Body of pancreas (tissue), 4 donors: ENCODE measurements around the gene UBTF.

Experiments
- CTCF ChIP-seq, 7 experiments: fragments of 450-650 bp in 4 of 7; fragments of 200-600 bp in 3 of 7; sonication (generic) in 3 of 7; IDR thresholded peaks; one replicate each; pipeline ENCODE4 v1.5.1; 2016 to 2019; ENCODE audit warnings: antibody characterized with exemption in 7 of 7
- POLR2A ChIP-seq, 3 donors: fragments of 450-650 bp; IDR thresholded peaks; one replicate each; pipeline ENCODE4 v1.6.1; 2016; ENCODE audit warnings: antibody characterized with exemption in 3 of 3, mild to moderate bottlenecking in 2 of 3

GRCh38 chr17:44207319-44207718 is 12.2 kb downstream of the UBTF start:
- no peak for TF ChIP-seq CTCF (IDR thresholded peaks at IDR 0.05)
- no peak for TF ChIP-seq POLR2A (IDR thresholded peaks at IDR 0.05)
